HCT116 (cell line): ENCODE measurements around the gene SF3B4.
A peak's percentile ranks its signal among the peaks of the same experiment; 100 is the strongest.
"Not testable (repeated sequence)": the region's sequence is repeated elsewhere in the genome, so short reads cannot be mapped to it uniquely, and the experiment has no call there.

ENCODE experiments used
- EZH2 ChIP-seq: fragments of 200-600 bp; sonication (generic); IDR thresholded peaks from 2 replicates; pipeline ENCODE4 v1.6.1; 2017; ENCODE audit warnings: antibody characterized with exemption, mixed run types
- EZH2phosphoT487 ChIP-seq: fragments of 200-600 bp; IDR thresholded peaks from 2 replicates; pipeline ENCODE4 v1.6.1; 2018; ENCODE audit warnings: antibody characterized with exemption, borderline replicate concordance
- JUND ChIP-seq: IDR thresholded peaks from 2 replicates; pipeline ENCODE4 v1.6.1; 2012
- POLR2A ChIP-seq: IDR thresholded peaks from 2 replicates; pipeline ENCODE4 v1.7.0; 2011; ENCODE audit warnings: borderline replicate concordance; ENCODE audit not compliant: insufficient read depth, insufficient read length; ENCODE audit errors: extremely low read depth
- POLR2AphosphoS5 ChIP-seq: IDR thresholded peaks from 2 replicates; pipeline ENCODE4 v1.6.1; 2011; ENCODE audit warnings: mild to moderate bottlenecking, low read depth, low read length, moderate library complexity
- SIN3A ChIP-seq: IDR thresholded peaks from 2 replicates; pipeline ENCODE4 v1.6.1; 2012; ENCODE audit warnings: low read depth
- SRF ChIP-seq: IDR thresholded peaks from 2 replicates; pipeline ENCODE4 v1.6.1; 2012; ENCODE audit warnings: low read depth
- ZNF274 ChIP-seq: fragments of 200-500 bp; sonication (Bioruptor generic); IDR thresholded peaks from 2 replicates; pipeline ENCODE4 v1.6.1; 2014; ENCODE audit warnings: mild to moderate bottlenecking, low read depth, low read length, inconsistent platforms
- TF ChIP-seq, protein P1 (sequence below), 3 experiments: fragments of 200-600 bp in 1 of 3; sonication (generic) in 1 of 3; IDR thresholded peaks in 2 of 3; conservative IDR thresholded peaks in 1 of 3; 2 replicates each; pipeline ENCODE4 v1.5.1; 2012 to 2017; ENCODE audit warnings: low read depth in 2 of 3, low read length in 2 of 3, antibody characterized with exemption in 1 of 3, borderline replicate concordance in 1 of 3, control low read depth in 1 of 3, mild to moderate bottlenecking in 1 of 3, mixed read lengths in 1 of 3, mixed run types in 1 of 3, moderate library complexity in 1 of 3; ENCODE audit not compliant: insufficient read depth in 1 of 3
- TF ChIP-seq, protein P2 (sequence below): IDR thresholded peaks from 2 replicates; pipeline ENCODE4 v1.6.1; 2012; ENCODE audit warnings: low read depth
- TF ChIP-seq, protein P3 (sequence below): IDR thresholded peaks from 2 replicates; pipeline ENCODE4 v1.6.1; 2012

DNA sequence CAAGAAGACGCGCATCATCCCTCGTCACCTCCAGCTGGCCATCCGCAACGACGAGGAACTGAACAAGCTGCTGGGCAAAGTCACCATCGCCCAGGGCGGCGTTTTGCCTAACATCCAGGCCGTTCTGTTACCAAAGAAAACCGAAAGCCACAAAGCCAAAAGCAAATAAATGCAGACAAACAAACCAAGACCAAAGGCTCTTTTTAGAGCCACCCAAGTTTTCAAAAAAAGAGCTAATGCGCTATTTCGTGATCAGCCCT lies 40.5 kb downstream of the SF3B4 start:
- TF ChIP-seq, protein P1, sequence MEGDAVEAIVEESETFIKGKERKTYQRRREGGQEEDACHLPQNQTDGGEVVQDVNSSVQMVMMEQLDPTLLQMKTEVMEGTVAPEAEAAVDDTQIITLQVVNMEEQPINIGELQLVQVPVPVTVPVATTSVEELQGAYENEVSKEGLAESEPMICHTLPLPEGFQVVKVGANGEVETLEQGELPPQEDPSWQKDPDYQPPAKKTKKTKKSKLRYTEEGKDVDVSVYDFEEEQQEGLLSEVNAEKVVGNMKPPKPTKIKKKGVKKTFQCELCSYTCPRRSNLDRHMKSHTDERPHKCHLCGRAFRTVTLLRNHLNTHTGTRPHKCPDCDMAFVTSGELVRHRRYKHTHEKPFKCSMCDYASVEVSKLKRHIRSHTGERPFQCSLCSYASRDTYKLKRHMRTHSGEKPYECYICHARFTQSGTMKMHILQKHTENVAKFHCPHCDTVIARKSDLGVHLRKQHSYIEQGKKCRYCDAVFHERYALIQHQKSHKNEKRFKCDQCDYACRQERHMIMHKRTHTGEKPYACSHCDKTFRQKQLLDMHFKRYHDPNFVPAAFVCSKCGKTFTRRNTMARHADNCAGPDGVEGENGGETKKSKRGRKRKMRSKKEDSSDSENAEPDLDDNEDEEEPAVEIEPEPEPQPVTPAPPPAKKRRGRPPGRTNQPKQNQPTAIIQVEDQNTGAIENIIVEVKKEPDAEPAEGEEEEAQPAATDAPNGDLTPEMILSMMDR (IDR thresholded peaks at IDR 0.05 in 2 of 3, conservative IDR thresholded peaks at IDR 0.05 in 1 of 3; ENCODE audit: borderline replicate concordance in 1 of 3, insufficient read depth in 1 of 3, low read depth in 2 of 3, low read length in 2 of 3), result not testable (repeated sequence)
- TF ChIP-seq POLR2A (peak; percentile 95), POLR2AphosphoS5 (peak; percentile 70)
- TF ChIP-seq EZH2phosphoT487, SIN3A, JUND, EZH2, ZNF274, SRF: not testable (repeated sequence)
- TF ChIP-seq, protein P2, sequence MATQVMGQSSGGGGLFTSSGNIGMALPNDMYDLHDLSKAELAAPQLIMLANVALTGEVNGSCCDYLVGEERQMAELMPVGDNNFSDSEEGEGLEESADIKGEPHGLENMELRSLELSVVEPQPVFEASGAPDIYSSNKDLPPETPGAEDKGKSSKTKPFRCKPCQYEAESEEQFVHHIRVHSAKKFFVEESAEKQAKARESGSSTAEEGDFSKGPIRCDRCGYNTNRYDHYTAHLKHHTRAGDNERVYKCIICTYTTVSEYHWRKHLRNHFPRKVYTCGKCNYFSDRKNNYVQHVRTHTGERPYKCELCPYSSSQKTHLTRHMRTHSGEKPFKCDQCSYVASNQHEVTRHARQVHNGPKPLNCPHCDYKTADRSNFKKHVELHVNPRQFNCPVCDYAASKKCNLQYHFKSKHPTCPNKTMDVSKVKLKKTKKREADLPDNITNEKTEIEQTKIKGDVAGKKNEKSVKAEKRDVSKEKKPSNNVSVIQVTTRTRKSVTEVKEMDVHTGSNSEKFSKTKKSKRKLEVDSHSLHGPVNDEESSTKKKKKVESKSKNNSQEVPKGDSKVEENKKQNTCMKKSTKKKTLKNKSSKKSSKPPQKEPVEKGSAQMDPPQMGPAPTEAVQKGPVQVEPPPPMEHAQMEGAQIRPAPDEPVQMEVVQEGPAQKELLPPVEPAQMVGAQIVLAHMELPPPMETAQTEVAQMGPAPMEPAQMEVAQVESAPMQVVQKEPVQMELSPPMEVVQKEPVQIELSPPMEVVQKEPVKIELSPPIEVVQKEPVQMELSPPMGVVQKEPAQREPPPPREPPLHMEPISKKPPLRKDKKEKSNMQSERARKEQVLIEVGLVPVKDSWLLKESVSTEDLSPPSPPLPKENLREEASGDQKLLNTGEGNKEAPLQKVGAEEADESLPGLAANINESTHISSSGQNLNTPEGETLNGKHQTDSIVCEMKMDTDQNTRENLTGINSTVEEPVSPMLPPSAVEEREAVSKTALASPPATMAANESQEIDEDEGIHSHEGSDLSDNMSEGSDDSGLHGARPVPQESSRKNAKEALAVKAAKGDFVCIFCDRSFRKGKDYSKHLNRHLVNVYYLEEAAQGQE, result not testable (repeated sequence)
- TF ChIP-seq, protein P3, sequence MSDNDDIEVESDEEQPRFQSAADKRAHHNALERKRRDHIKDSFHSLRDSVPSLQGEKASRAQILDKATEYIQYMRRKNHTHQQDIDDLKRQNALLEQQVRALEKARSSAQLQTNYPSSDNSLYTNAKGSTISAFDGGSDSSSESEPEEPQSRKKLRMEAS, result not testable (repeated sequence)
